H9 (cell line): ENCODE measurements around the gene USP49. TPM values are rescaled to one million over a fixed set of nuclear protein-coding genes. Genes with fewer than 3 reads are reported as not detected.

Experiments used
- DNase-seq: peaks from one replicate; pipeline ENCODE4 v3.0.0-alpha.2; 2017
- H2AFZ ChIP-seq: one replicate; pipeline ENCODE4 v1.6.1; 2013; ENCODE audit warnings: mild to moderate bottlenecking, low read length, control low read depth, moderate library complexity
- H2AK5ac ChIP-seq: 2 replicates; pipeline ENCODE4 v1.6.1; 2013; ENCODE audit warnings: low read length, control low read depth, mixed read lengths; ENCODE audit not compliant: insufficient read length
- H2BK120ac ChIP-seq: one replicate; pipeline ENCODE4 v1.6.1; 2013; ENCODE audit warnings: low read depth, mild to moderate bottlenecking, low read length, control low read depth, inconsistent platforms; ENCODE audit not compliant: poor library complexity, severe bottlenecking
- H2BK12ac ChIP-seq: 2 replicates; pipeline ENCODE4 v1.6.1; 2013; ENCODE audit warnings: low read length, control low read depth, mixed read lengths, low read depth; ENCODE audit not compliant: insufficient read length
- H2BK15ac ChIP-seq: 2 replicates; pipeline ENCODE4 v1.6.1; 2013; ENCODE audit warnings: low read depth, low read length, control low read depth
- H2BK20ac ChIP-seq: one replicate; pipeline ENCODE4 v1.6.1; 2013; ENCODE audit warnings: low read depth, mild to moderate bottlenecking, low read length, control low read depth, inconsistent platforms; ENCODE audit not compliant: poor library complexity, severe bottlenecking
- H2BK5ac ChIP-seq: 2 replicates; pipeline ENCODE4 v1.6.1; 2013; ENCODE audit warnings: low read length, control low read depth, mixed read lengths; ENCODE audit not compliant: insufficient read length
- H3K14ac ChIP-seq: 2 replicates; pipeline ENCODE4 v1.6.1; 2013; ENCODE audit warnings: low read length, control low read depth; ENCODE audit not compliant: insufficient read depth
- H3K18ac ChIP-seq: 2 replicates; pipeline ENCODE4 v1.6.1; 2013; ENCODE audit warnings: low read depth, mild to moderate bottlenecking, mixed read lengths, low read length, control low read depth; ENCODE audit not compliant: insufficient read length
- H3K23ac ChIP-seq: 2 replicates; pipeline ENCODE4 v1.6.1; 2013; ENCODE audit warnings: low read length, control low read depth, mixed read lengths, low read depth; ENCODE audit not compliant: insufficient read length
- H3K23me2 ChIP-seq: 2 replicates; pipeline ENCODE4 v1.6.1; 2013; ENCODE audit warnings: low read depth, mild to moderate bottlenecking, mixed read lengths, low read length, control low read depth; ENCODE audit not compliant: insufficient read length, poor library complexity, severe bottlenecking
- H3K27ac ChIP-seq: 2 replicates; pipeline ENCODE4 v1.5.1; 2013; ENCODE audit warnings: low read length, control low read depth, mixed read lengths, low read depth; ENCODE audit not compliant: insufficient read length
- H3K27me3 ChIP-seq: 2 replicates; pipeline ENCODE4 v1.6.1; 2013; ENCODE audit warnings: low read length, control low read depth, inconsistent platforms; ENCODE audit not compliant: insufficient read depth
- H3K4ac ChIP-seq: 2 replicates; pipeline ENCODE4 v1.6.1; 2013; ENCODE audit warnings: low read depth, mild to moderate bottlenecking, control low read depth, inconsistent platforms, low read length, moderate library complexity
- H3K4me1 ChIP-seq: 2 replicates; pipeline ENCODE4 v1.6.1; 2013; ENCODE audit warnings: low read length, control low read depth, inconsistent platforms; ENCODE audit not compliant: insufficient read depth
- H3K4me2 ChIP-seq: 2 replicates; pipeline ENCODE4 v1.6.1; 2013; ENCODE audit warnings: low read length, control low read depth, mixed read lengths; ENCODE audit not compliant: insufficient read length, insufficient read depth
- H3K56ac ChIP-seq: 2 replicates; pipeline ENCODE4 v1.6.1; 2013; ENCODE audit warnings: low read depth, mild to moderate bottlenecking, mixed read lengths, low read length, control low read depth; ENCODE audit not compliant: insufficient read length
- H3K79me1 ChIP-seq: 2 replicates; pipeline ENCODE4 v1.6.1; 2013; ENCODE audit warnings: low read depth, mild to moderate bottlenecking, moderate library complexity, low read length, control low read depth, inconsistent platforms; ENCODE audit not compliant: insufficient read depth, poor library complexity, severe bottlenecking
- H3K79me2 ChIP-seq: 2 replicates; pipeline ENCODE4 v1.6.1; 2013; ENCODE audit warnings: low read length, control low read depth, inconsistent platforms; ENCODE audit not compliant: insufficient read depth
- H3K9ac ChIP-seq: 2 replicates; pipeline ENCODE4 v1.6.1; 2013; ENCODE audit warnings: low read length, control low read depth, mixed read lengths; ENCODE audit not compliant: insufficient read length; ENCODE audit errors: extremely low read depth
- H3K9me3 ChIP-seq: one replicate; pipeline ENCODE4 v1.6.1; 2013; ENCODE audit warnings: low read depth, low read length, inconsistent platforms; ENCODE audit not compliant: control insufficient read depth
- H3T11ph ChIP-seq: one replicate; pipeline ENCODE4 v1.6.1; 2013; ENCODE audit warnings: mild to moderate bottlenecking, low read length, control low read depth, inconsistent platforms
- H4K20me1 ChIP-seq: one replicate; pipeline ENCODE4 v1.6.1; 2013; ENCODE audit not compliant: control insufficient read depth, insufficient read length, insufficient read depth
- H4K5ac ChIP-seq: 2 replicates; pipeline ENCODE4 v1.6.1; 2013; ENCODE audit warnings: low read depth, mild to moderate bottlenecking, mixed read lengths, low read length, control low read depth; ENCODE audit not compliant: insufficient read length
- H4K8ac ChIP-seq: replicated peaks from 2 replicates; pipeline ENCODE4 v1.6.1; 2013; ENCODE audit warnings: low read length, control low read depth, mixed read lengths, low read depth; ENCODE audit not compliant: insufficient read length
- H4K91ac ChIP-seq: 2 replicates; pipeline ENCODE4 v1.6.1; 2013; ENCODE audit warnings: low read depth, mild to moderate bottlenecking, moderate library complexity, mixed read lengths, low read length, control low read depth; ENCODE audit not compliant: insufficient read length
- H3K27ac Mint-ChIP-seq, 3 experiments: 2 replicates in 2 of 3; 3 replicates in 1 of 3; pipeline ENCODE4 v1.8.0; 2020 to 2021; ENCODE audit warnings: mixed read lengths in 3 of 3, mild to moderate bottlenecking in 1 of 3, moderate library complexity in 1 of 3
- H3K27me3 Mint-ChIP-seq: 2 replicates; pipeline ENCODE4 v1.8.0; 2021; ENCODE audit warnings: low read depth, mild to moderate bottlenecking, moderate library complexity, mixed read lengths
- H3K36me3 Mint-ChIP-seq, 3 experiments: 2 replicates in 2 of 3; 3 replicates in 1 of 3; pipeline ENCODE4 v1.8.0; 2020 to 2021; ENCODE audit warnings: low read depth in 3 of 3, mixed read lengths in 3 of 3; ENCODE audit not compliant: insufficient read depth in 1 of 3
- H3K4me1 Mint-ChIP-seq, 2 experiments: 2 replicates each; pipeline ENCODE4 v1.8.0; 2020; ENCODE audit warnings: mixed read lengths in 2 of 2
- H3K4me3 Mint-ChIP-seq, 2 experiments: 2 replicates in 1 of 2; 3 replicates in 1 of 2; pipeline ENCODE4 v1.8.0; 2020 to 2021; ENCODE audit warnings: mild to moderate bottlenecking in 2 of 2, mixed read lengths in 2 of 2, moderate library complexity in 1 of 2
- H3K9me3 Mint-ChIP-seq, 2 experiments: 2 replicates in 1 of 2; 3 replicates in 1 of 2; pipeline ENCODE4 v1.8.0; 2020; ENCODE audit warnings: mild to moderate bottlenecking in 2 of 2, mixed read lengths in 2 of 2, moderate library complexity in 1 of 2
- CTCF ChIP-seq: fragments of 200-600 bp; sonication (generic); conservative IDR thresholded peaks from 3 replicates; pipeline ENCODE4 v1.8.0; 2021; ENCODE audit warnings: antibody characterized with exemption, mild to moderate bottlenecking
- WGBS: extraction: QIAGEN DNeasy Blood & Tissue Kit; methylation state at CpG from one replicate; pipeline ENCODE4 v1.1.7; 2013; ENCODE audit warnings: missing lambda C conversion rate, low lambda C conversion rate, mixed read lengths; ENCODE audit not compliant: insufficient read length; ENCODE audit errors: extremely low coverage; 5-methylcytosine and 5-hydroxymethylcytosine counted together
- total RNA-seq: library from RNA; stranded (reverse); gene quantifications from 2 replicates; pipeline ENCODE4 v1.2.1, GENCODE V29; 2021

Gene USP49
- total RNA-seq, 1 experiment from 2014 or later = 19.0 TPM

- peaks cover 26 to 62% (median 45%) of the 10 kb centered on the region in 3 experiments for H3K36me3 Mint-ChIP-seq
- H3K4me1 Mint-ChIP-seq = peaks cover 26 to 33% of the 10 kb centered on the region in 2 experiments
- Histone ChIP-seq H3K56ac (no peak overlapping the region), H3K4me2 (no peak overlapping the region), H3T11ph (no peak overlapping the region), H2BK12ac (no peak overlapping the region), H2BK5ac (no peak overlapping the region), H3K4me1 (peaks cover 12% of the 10 kb centered on the region; the same call in 1 of the 2 replicates), H3K9me3 (no peaks in the 10 kb centered on the region), H3K9ac (no peak overlapping the region), H2BK15ac (no peak overlapping the region), H3K23me2 (peaks cover 7% of the 10 kb centered on the region), H4K5ac (no peak overlapping the region), H3K27me3 (no peaks in the 10 kb centered on the region), H4K20me1 (peaks cover 3% of the 10 kb centered on the region), H3K14ac (no peak overlapping the region), H2AFZ (no peak overlapping the region), H2BK20ac (no peak overlapping the region), H4K8ac (no peak overlapping the region), H3K23ac (no peak overlapping the region), H4K91ac (no peak overlapping the region), H3K18ac (no peak overlapping the region), H3K4ac (no peak overlapping the region), H2AK5ac (no peak overlapping the region), H2BK120ac (no peak overlapping the region), H3K27ac (no peak overlapping the region), H3K79me1 (no peaks in the 10 kb centered on the region), H3K79me2 (no peaks in the 10 kb centered on the region)
- no peaks in the 10 kb centered on the region for H3K9me3 Mint-ChIP-seq
- H3K4me3 Mint-ChIP-seq = no peak overlapping the region
- DNase-seq = peak; percentile 42
- no CpG with 5 or more reads among the region's 8 CpGs for WGBS
- peaks cover 5% of the 10 kb centered on the region for H3K27me3 Mint-ChIP-seq
- peak overlapping the region; percentile 41 to 94 (median 53); a peak in 5 of 7 replicates for H3K27ac Mint-ChIP-seq
- TF ChIP-seq CTCF = no peak
Measured at GRCh38 chr6:41935685-41936072, 40.5 kb upstream of the USP49 start.
